Trophoblast cell (in vitro differentiated cells and primary cell): Measurements from ENCODE around the gene TBR1.

Experiments
- DNase-seq, 2 donors: peaks; one replicate each; pipeline ENCODE4 v3.0.0-alpha.2; 2016
- H2AFZ ChIP-seq: 2 replicates; pipeline ENCODE4 v1.6.1; 2013; ENCODE audit warnings: low read length, moderate library complexity, mild to moderate bottlenecking; ENCODE audit not compliant: insufficient read depth, poor library complexity
- H2AK5ac ChIP-seq: 2 replicates; pipeline ENCODE4 v1.6.1; 2013; ENCODE audit warnings: mild to moderate bottlenecking, low read length
- H2BK120ac ChIP-seq: 2 replicates; pipeline ENCODE4 v1.6.1; 2013; ENCODE audit warnings: low read length, mild to moderate bottlenecking, moderate library complexity; ENCODE audit not compliant: insufficient read depth, poor library complexity
- H2BK12ac ChIP-seq: 2 replicates; pipeline ENCODE4 v1.6.1; 2013; ENCODE audit warnings: mild to moderate bottlenecking, low read length, moderate library complexity
- H2BK5ac ChIP-seq: 2 replicates; pipeline ENCODE4 v1.6.1; 2013; ENCODE audit warnings: low read length, low read depth, moderate library complexity, mild to moderate bottlenecking; ENCODE audit not compliant: poor library complexity
- H3K14ac ChIP-seq: 2 replicates; pipeline ENCODE4 v1.6.1; 2013; ENCODE audit warnings: mild to moderate bottlenecking, low read length
- H3K18ac ChIP-seq: 2 replicates; pipeline ENCODE4 v1.6.1; 2013; ENCODE audit warnings: mild to moderate bottlenecking, low read length
- H3K23ac ChIP-seq: 2 replicates; pipeline ENCODE4 v1.6.1; 2013; ENCODE audit warnings: low read length
- H3K27ac ChIP-seq: 2 replicates; pipeline ENCODE4 v1.5.1; 2013; ENCODE audit warnings: low read depth, mild to moderate bottlenecking, inconsistent platforms, low read length, moderate library complexity
- H3K27me3 ChIP-seq: 2 replicates; pipeline ENCODE4 v1.6.1; 2013; ENCODE audit warnings: inconsistent platforms, mild to moderate bottlenecking, low read length, moderate library complexity; ENCODE audit not compliant: insufficient read depth
- H3K36me3 ChIP-seq, 2 experiments: 1 replicate in 1 of 2; 2 replicates in 1 of 2; pipeline ENCODE4 v1.6.1; 2013; ENCODE audit warnings: low read length in 2 of 2, mild to moderate bottlenecking in 2 of 2, moderate library complexity in 1 of 2; ENCODE audit not compliant: insufficient read depth in 2 of 2, control insufficient read depth in 1 of 2
- H3K4ac ChIP-seq: 2 replicates; pipeline ENCODE4 v1.6.1; 2013; ENCODE audit warnings: low read depth, mild to moderate bottlenecking, low read length, moderate library complexity
- H3K4me1 ChIP-seq, 2 experiments: 1 replicate in 1 of 2; 2 replicates in 1 of 2; pipeline ENCODE4 v1.6.1; 2013; ENCODE audit warnings: low read length in 2 of 2, mild to moderate bottlenecking in 2 of 2, moderate library complexity in 1 of 2; ENCODE audit not compliant: insufficient read depth in 2 of 2, control insufficient read depth in 1 of 2
- H3K4me2 ChIP-seq: 2 replicates; pipeline ENCODE4 v1.6.1; 2013; ENCODE audit warnings: inconsistent platforms, mild to moderate bottlenecking, low read length, moderate library complexity
- H3K4me3 ChIP-seq: 2 replicates; pipeline ENCODE4 v1.5.1; 2013; ENCODE audit warnings: mild to moderate bottlenecking, low read depth, low read length, inconsistent platforms
- H3K79me1 ChIP-seq: one replicate; pipeline ENCODE4 v1.6.1; 2013; ENCODE audit warnings: low read length
- H3K79me2 ChIP-seq: 2 replicates; pipeline ENCODE4 v1.6.1; 2013; ENCODE audit warnings: low read length, mild to moderate bottlenecking; ENCODE audit not compliant: control insufficient read depth, insufficient read depth, poor library complexity
- H3K9ac ChIP-seq: 2 replicates; pipeline ENCODE4 v1.6.1; 2013; ENCODE audit warnings: mild to moderate bottlenecking, low read length
- H3K9me3 ChIP-seq: 2 replicates; pipeline ENCODE4 v1.6.1; 2013; ENCODE audit warnings: low read depth, mild to moderate bottlenecking, control low read depth, inconsistent platforms, low read length; ENCODE audit not compliant: insufficient read depth
- H4K12ac ChIP-seq: 2 replicates; pipeline ENCODE4 v1.6.1; 2013; ENCODE audit warnings: low read depth, mild to moderate bottlenecking, low read length, moderate library complexity
- H4K8ac ChIP-seq: 2 replicates; pipeline ENCODE4 v1.6.1; 2013; ENCODE audit warnings: low read depth, mild to moderate bottlenecking, low read length, moderate library complexity
- H4K91ac ChIP-seq: one replicate; pipeline ENCODE4 v1.6.1; 2013; ENCODE audit warnings: low read depth, mild to moderate bottlenecking, low read length, moderate library complexity
- WGBS: extraction: QIAGEN DNeasy Blood & Tissue Kit; methylation state at CpG from one replicate; pipeline ENCODE4 v1.1.7; 2013; ENCODE audit warnings: missing lambda C conversion rate; ENCODE audit not compliant: insufficient read length, insufficient coverage; ENCODE audit errors: extremely low coverage; 5-methylcytosine and 5-hydroxymethylcytosine counted together

The TBR1 gene

DNA sequence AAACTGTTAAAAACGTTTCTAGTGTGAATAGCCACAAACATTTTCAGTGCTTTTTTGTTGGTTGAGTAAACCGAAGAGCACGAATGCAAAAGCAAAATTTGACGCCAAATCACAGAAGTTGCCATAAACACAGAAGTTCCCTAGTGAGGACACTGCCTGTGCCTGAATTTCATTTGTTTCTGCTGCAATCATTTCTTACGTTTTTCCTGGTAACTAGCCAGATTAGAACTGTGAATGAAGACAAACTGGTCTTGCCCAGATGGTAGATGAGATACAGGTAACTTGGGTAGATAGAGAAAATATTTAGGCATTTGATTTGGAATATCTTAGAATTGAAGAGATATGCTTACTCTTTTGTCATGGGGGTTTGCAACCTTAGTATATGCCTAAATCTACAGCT lies 9.8 kb upstream of the TBR1 start:
- H3K79me1 ChIP-seq = no peaks in the 10 kb centered on the region
- no peak overlapping the region for H3K18ac ChIP-seq
- H3K27me3 ChIP-seq = no peaks in the 10 kb centered on the region
- H3K4me3 ChIP-seq = no peak overlapping the region
- H3K14ac ChIP-seq = no peak overlapping the region
- no peak overlapping the region for H4K12ac ChIP-seq
- no peak overlapping the region for H2BK5ac ChIP-seq
- no peaks in the 10 kb centered on the region for H3K79me2 ChIP-seq
- H3K9ac ChIP-seq = no peak overlapping the region
- H3K4me2 ChIP-seq = no peak overlapping the region
- no peak overlapping the region for H2AK5ac ChIP-seq
- no peaks in the 10 kb centered on the region for H3K9me3 ChIP-seq
- peaks cover 3 to 4% of the 10 kb centered on the region in 2 experiments for H3K36me3 ChIP-seq
- WGBS = no CpG with 5 or more reads among the region's 5 CpGs
- H2AFZ ChIP-seq = no peak overlapping the region
- H3K23ac ChIP-seq = no peak overlapping the region
- no peaks in the 10 kb centered on the region for H3K4me1 ChIP-seq
- H4K8ac ChIP-seq = no peak overlapping the region
- H3K27ac ChIP-seq = no peak overlapping the region
- no peak overlapping the region for H2BK12ac ChIP-seq
- DNase-seq = peak; percentile 77 to 97
- no peak overlapping the region for H2BK120ac ChIP-seq
- no peak overlapping the region for H4K91ac ChIP-seq
- no peak overlapping the region for H3K4ac ChIP-seq

DNA sequence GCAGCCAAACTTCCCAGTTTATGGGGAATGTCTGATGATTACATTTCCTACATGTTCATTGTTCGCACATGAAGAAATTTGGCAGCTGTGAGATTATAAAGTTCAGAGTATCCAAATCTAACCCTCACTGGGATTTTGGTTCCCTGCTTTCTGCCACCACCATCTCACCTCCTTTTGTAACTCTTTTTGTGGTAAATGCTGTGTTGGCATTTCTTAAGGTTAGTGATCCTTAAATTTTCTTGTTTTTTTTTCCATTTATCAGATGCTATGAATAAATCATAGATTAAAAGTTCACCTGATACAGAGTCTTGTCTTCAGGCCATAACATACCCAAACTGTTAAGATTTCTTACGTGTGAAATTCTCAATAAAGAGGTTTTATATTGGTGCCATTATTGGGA lies 8.5 kb upstream of the TBR1 start:
- DNase-seq = no peak
- H3K36me3 ChIP-seq = peaks cover 0 to 2% of the 10 kb centered on the region in 2 experiments
- no peak overlapping the region for H3K18ac ChIP-seq
- WGBS = no CpG with 5 or more reads among the region's 2 CpGs
- no peak overlapping the region for H3K9ac ChIP-seq
- no peak overlapping the region for H4K91ac ChIP-seq
- no peak overlapping the region for H4K12ac ChIP-seq
- H2BK12ac ChIP-seq = no peak overlapping the region
- H2AK5ac ChIP-seq = no peak overlapping the region
- H3K79me2 ChIP-seq = no peaks in the 10 kb centered on the region
- no peaks in the 10 kb centered on the region for H3K4me1 ChIP-seq
- H3K4me3 ChIP-seq = no peak overlapping the region
- H3K14ac ChIP-seq = no peak overlapping the region
- no peak overlapping the region for H4K8ac ChIP-seq
- H3K9me3 ChIP-seq = no peaks in the 10 kb centered on the region
- H2AFZ ChIP-seq = no peak overlapping the region
- no peak overlapping the region for H2BK5ac ChIP-seq
- no peak overlapping the region for H3K23ac ChIP-seq
- no peaks in the 10 kb centered on the region for H3K27me3 ChIP-seq
- no peak overlapping the region for H3K4me2 ChIP-seq
- no peak overlapping the region for H3K4ac ChIP-seq
- H2BK120ac ChIP-seq = no peak overlapping the region
- H3K27ac ChIP-seq = no peak overlapping the region
- H3K79me1 ChIP-seq = no peaks in the 10 kb centered on the region

DNA sequence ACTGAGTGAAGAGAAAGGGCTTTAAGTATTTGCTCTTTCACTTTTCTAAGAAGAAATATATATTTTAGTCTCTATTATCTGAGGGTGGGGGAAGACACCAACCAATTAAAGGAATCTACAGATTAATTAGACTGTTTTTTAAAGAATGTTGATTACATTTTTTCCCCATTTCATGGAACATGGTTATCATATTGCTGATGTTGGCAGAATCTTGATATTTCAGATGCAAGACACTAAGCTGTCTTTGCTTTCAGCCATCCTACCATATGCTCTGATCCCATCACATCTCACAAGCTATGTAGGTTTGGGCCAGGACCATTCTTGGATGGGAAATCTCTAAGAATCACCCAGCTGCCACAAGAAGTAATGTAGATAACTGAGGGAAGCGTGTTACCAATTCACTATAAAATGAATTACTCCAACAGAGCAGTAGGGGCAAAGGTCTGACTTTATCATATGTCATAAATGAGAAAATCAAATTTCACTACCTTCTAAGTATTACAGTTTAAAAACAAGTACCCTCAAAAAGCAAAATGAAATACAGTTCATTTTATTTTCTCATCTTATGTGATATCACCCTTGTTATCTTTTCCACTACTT lies 6.7 kb upstream of the TBR1 start:
- no peak overlapping the region for H3K18ac ChIP-seq
- H3K4me1 ChIP-seq = peaks cover 3% of the 10 kb centered on the region in 2 experiments
- H3K23ac ChIP-seq = no peak overlapping the region
- no peak overlapping the region for H3K4me2 ChIP-seq
- no peak overlapping the region for H2AFZ ChIP-seq
- no peak overlapping the region for H2BK12ac ChIP-seq
- H3K4ac ChIP-seq = no peak overlapping the region
- peaks cover 2% of the 10 kb centered on the region for H3K79me1 ChIP-seq
- peaks cover 3% of the 10 kb centered on the region for H3K27me3 ChIP-seq
- H4K8ac ChIP-seq = no peak overlapping the region
- H2BK5ac ChIP-seq = no peak overlapping the region
- no peak overlapping the region for H3K14ac ChIP-seq
- DNase-seq = no peak
- no peak overlapping the region for H3K27ac ChIP-seq
- no peak overlapping the region for H2BK120ac ChIP-seq
- no peaks in the 10 kb centered on the region for H3K9me3 ChIP-seq
- H3K36me3 ChIP-seq = peaks cover 0 to 2% of the 10 kb centered on the region in 2 experiments
- H3K9ac ChIP-seq = no peak overlapping the region
- no CpG with 5 or more reads among the region's 1 CpG for WGBS
- no peak overlapping the region for H4K12ac ChIP-seq
- no peak overlapping the region for H4K91ac ChIP-seq
- H2AK5ac ChIP-seq = no peak overlapping the region
- no peak overlapping the region for H3K4me3 ChIP-seq
- peaks cover 2% of the 10 kb centered on the region for H3K79me2 ChIP-seq

DNA sequence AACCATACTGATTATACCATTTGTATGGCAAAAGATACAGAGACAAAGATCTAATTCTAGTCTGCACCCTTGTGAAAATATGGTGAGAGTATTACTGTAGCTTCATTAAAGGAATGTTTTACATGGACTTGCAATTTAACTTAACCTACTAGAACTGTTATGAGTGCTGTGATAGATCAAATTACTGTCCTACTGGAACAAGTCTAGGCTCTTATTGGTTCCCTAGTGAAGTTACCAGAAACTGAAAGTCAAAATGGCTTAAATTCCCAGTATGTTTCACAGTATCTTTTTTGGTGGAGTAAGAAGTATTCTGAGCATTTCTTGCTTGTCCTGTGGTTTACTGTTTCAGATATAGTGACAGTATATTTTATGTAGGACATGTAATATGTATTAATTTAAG lies 3.8 kb upstream of the TBR1 start:
- Histone ChIP-seq H4K12ac (no peak overlapping the region), H2AFZ (no peak overlapping the region), H3K27ac (no peak overlapping the region), H3K4me2 (no peak overlapping the region), H3K4me3 (no peak overlapping the region), H3K79me2 (peaks cover 3% of the 10 kb centered on the region), H2BK120ac (no peak overlapping the region), H2BK12ac (no peak overlapping the region), H3K9ac (no peak overlapping the region), H3K27me3 (peaks cover 32% of the 10 kb centered on the region), H4K91ac (no peak overlapping the region), H4K8ac (no peak overlapping the region), H3K14ac (no peak overlapping the region), H3K9me3 (peaks cover 4% of the 10 kb centered on the region), H3K36me3 (peaks cover 0 to 2% of the 10 kb centered on the region in 2 experiments), H2AK5ac (no peak overlapping the region), H3K23ac (no peak overlapping the region), H3K4me1 (peaks cover 3 to 9% of the 10 kb centered on the region in 2 experiments), H3K18ac (no peak overlapping the region), H3K79me1 (peaks cover 2% of the 10 kb centered on the region), H3K4ac (no peak overlapping the region), H2BK5ac (no peak overlapping the region)
- DNase-seq = no peak
